ENCODE data around the gene DLX2. TPM values are rescaled to one million over a fixed set of nuclear protein-coding genes. Genes with fewer than 3 reads are reported as not detected.
"Not testable (repeated sequence)": the region's sequence is repeated elsewhere in the genome, so short reads cannot be mapped to it uniquely, and the experiment has no call there.

The DLX2 gene
- not detected for total RNA-seq

DNA sequence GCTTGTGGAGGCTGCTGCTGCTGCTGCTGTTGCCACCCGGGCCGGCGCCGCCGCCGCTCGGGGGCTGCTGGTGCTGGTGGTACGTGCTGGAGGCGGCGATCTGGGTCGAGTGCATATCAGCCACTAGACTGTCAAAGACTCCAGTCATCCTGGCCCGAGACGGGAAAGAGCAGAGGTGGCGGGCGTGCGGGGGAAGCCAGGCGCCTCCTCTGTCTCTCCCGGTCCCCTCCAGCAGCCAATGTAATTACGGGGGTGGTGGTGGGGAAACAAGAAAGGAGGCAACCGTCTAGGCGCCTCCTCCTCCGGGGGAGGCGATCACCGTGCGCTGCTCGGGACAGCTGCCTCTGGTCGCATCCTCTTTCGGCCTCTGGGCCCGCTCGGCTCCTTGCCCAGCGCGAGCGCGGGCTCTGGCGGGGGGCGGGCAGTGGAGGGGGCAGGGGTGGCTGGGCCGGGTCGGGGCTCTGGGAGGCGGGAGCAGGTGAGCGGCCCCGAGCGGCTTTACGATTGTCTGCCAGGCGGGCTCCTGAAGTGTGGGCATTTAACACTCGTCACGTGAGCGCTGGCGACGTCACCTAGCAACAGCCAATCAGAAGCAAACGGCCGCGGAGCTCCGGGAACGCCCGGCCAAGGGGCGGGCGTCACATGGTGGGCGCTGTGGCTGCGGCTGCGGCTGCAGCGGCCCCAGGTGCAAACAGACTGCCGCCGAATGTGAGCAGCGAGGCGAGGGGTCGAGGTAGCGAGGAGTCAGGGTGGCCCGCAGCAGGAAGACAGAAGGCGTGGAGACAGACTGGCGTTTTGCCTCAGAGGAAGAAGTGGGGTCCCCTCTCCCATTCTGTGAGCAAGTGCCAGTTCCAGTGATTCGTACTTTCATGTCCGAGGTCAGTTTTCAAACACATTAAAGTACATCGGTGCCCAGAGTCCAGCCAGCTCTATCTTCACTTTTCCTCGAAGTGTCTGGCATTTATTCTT is at the start of gene DLX2:
Gene DLX2 (minus strand): TSS at position 510 of the 969 bp plus-strand sequence. CDS start 362 bp downstream, at position 148.
- H3K9me3 ChIP-seq = no peaks in the 10 kb centered on the region
- H3K36me3 ChIP-seq = no peaks in the 10 kb centered on the region
- whole genome bisulfite sequencing = 3% methylated on average over 26 of the region's 74 CpGs
- no peak within 1 kb of the TSS for H3K27ac ChIP-seq (replicated peaks in 1 of 4)
- peaks cover 55 to 69% (median 67%) of the 10 kb centered on the region in 4 donors for H3K4me1 ChIP-seq
- peak; percentile 92 for DNase-seq (ENCODE audit: extremely low spot score)
- TF ChIP-seq POLR2AphosphoS5 (IDR thresholded peaks at IDR 0.05) (no peak), EP300 (IDR thresholded peaks at IDR 0.05) (no peak), POLR2A (IDR thresholded peaks at IDR 0.05; ENCODE audit: low read depth) (no peak)
- TF ChIP-seq, protein P1, sequence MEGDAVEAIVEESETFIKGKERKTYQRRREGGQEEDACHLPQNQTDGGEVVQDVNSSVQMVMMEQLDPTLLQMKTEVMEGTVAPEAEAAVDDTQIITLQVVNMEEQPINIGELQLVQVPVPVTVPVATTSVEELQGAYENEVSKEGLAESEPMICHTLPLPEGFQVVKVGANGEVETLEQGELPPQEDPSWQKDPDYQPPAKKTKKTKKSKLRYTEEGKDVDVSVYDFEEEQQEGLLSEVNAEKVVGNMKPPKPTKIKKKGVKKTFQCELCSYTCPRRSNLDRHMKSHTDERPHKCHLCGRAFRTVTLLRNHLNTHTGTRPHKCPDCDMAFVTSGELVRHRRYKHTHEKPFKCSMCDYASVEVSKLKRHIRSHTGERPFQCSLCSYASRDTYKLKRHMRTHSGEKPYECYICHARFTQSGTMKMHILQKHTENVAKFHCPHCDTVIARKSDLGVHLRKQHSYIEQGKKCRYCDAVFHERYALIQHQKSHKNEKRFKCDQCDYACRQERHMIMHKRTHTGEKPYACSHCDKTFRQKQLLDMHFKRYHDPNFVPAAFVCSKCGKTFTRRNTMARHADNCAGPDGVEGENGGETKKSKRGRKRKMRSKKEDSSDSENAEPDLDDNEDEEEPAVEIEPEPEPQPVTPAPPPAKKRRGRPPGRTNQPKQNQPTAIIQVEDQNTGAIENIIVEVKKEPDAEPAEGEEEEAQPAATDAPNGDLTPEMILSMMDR (IDR thresholded peaks at IDR 0.05) = no peak
- H3K4me3 ChIP-seq = peak within 1 kb of the TSS; percentile 50 to 63 (median 54)
- intact Hi-C loops (cut with DNase I) = loop anchor here (5.0 to 10.0 kb wide), 3 partner anchors 290 to 508 kb away; no protein-coding TSS in a partner anchor
- H3K27me3 ChIP-seq = peaks cover 51 to 100% (median 96%) of the 10 kb centered on the region in 4 donors

DNA sequence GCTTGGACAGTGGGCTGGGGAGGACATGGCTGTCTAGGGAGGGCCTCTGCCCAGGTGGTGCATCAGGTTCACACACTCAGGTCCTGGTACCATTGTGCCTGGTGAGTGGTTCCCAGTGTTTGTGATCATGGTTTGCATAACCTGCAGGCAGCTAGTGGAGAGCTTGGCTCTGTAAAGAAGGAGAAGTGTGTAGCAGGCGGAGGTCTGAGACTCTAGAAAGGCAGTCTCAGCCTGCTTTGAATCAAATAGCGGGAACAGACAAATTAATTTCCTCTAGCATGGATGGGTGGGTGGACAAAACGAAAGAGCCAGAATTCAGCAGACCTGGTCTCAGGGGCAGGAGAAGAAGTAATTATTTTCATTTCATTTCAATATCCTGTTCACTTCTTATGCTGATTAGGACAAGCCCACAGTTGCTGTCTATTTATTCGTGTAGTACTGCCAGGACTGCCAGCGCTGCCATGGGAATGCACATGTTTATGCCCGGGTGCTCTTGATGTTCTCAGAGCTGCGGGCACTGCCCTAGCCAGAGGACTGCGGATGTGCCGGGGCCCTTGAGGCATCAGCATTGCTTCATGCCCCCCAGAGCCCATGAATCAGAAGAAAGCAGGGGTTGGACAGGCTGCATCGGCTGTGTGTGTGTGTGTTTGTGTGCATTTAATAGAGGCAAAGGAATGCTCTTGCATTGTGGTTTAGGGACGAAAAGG is 45.4 kb upstream of the DLX2 start:
- 79% methylated on average over 11 of the region's 11 CpGs for WGBS
- no peak for DNase-seq (ENCODE audit: extremely low spot score)
- no peaks in the 10 kb centered on the region for H3K9me3 ChIP-seq

DNA sequence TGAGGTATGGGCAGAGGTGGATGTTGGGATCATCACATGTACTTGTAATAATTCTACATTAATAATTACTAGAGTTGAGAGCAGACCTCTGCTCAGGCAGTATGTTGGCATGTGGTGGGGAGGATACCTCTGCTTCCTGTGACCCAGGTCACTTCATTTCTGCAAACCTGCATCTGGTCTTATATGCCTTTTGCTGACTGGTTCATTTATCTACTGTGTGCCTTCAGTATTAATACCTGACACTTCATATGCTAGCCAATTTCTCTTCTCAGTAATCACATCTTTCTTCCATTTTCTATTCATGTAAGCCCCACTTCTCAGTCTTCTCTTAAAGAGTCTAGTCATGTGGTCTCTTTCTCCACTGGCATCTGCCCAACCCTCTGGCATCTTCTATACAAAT is 41.1 kb upstream of the DLX2 start:
- peaks cover 0 to 22% (median 0%) of the 10 kb centered on the region in 4 donors for H3K27me3 ChIP-seq

More for the DNA sequence above, 45.4 kb upstream of the DLX2 start:
- Histone ChIP-seq H3K4me3 (no peak overlapping the region), H3K27ac (replicated peaks in 1 of 4) (no peak overlapping the region), H3K36me3 (no peaks in the 10 kb centered on the region), H3K4me1 (no peaks in the 10 kb centered on the region), H3K27me3 (peaks cover 0 to 27% (median 0%) of the 10 kb centered on the region in 4 donors)
- intact Hi-C loops (cut with DNase I) = no loop called here
- TF ChIP-seq, protein P1 (IDR thresholded peaks at IDR 0.05) = no peak
- TF ChIP-seq EP300 (IDR thresholded peaks at IDR 0.05) (no peak), POLR2A (IDR thresholded peaks at IDR 0.05; ENCODE audit: low read depth) (no peak), POLR2AphosphoS5 (IDR thresholded peaks at IDR 0.05) (no peak)

DNA sequence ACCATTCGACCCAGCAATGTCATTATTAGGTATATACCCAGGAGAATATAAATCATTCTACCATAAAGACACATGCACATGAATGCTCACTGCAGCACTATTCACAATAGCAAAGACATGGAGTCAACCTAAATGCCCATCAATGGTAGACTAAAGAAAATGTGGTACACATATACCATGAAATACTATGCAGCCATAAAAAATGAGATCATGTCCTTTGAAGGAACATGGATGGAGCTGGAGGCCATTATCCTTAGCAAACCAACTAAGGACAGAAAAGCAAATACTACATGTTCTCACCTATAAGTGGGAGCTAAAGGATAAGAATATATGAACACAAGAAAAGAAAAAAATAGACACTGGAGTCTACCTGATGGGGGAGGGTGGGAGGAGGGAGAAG is 36.0 kb upstream of the DLX2 start:
- H3K9me3 ChIP-seq; DNase-seq (ENCODE audit: extremely low spot score); H3K4me1 ChIP-seq; H3K36me3 ChIP-seq; H3K27ac ChIP-seq (replicated peaks in 1 of 4); H3K4me3 ChIP-seq; H3K27me3 ChIP-seq; intact Hi-C loops (cut with DNase I): not testable (repeated sequence)
- WGBS = 87% methylated on average over 1 of the region's 1 CpG

More for the DNA sequence above, 41.1 kb upstream of the DLX2 start:
- DNase-seq (ENCODE audit: extremely low spot score) = no peak
- Histone ChIP-seq H3K27ac (replicated peaks in 1 of 4) (no peak overlapping the region), H3K4me1 (no peaks in the 10 kb centered on the region), H3K36me3 (no peaks in the 10 kb centered on the region), H3K4me3 (no peak overlapping the region), H3K9me3 (peaks cover 0 to 6% (median 0%) of the 10 kb centered on the region in 4 donors)
- intact Hi-C loops (cut with DNase I) = no loop called here
- TF ChIP-seq, protein P1 (IDR thresholded peaks at IDR 0.05) = no peak

DNA sequence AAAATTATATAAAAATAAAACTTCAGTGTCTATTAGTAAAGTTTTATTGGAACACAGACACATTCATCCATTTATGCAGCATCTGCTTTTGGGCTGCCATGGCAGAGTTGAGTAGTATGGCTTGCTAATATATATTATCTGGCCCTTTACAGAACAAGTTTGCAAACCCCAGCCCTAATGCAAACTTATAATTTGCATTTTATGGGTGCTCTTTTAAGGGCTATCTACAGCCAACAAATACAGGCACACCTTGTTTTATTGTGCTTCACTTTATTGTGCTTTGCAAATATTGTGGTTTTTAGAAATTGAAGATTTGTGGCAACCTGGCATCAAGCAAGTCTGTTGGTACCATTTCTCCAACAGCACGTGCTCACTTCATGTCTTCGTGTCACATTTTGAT is 35.2 kb upstream of the DLX2 start:
- H3K4me1 ChIP-seq = no peaks in the 10 kb centered on the region
- no peaks in the 10 kb centered on the region for H3K27me3 ChIP-seq
- no peaks in the 10 kb centered on the region for H3K36me3 ChIP-seq
- TF ChIP-seq POLR2AphosphoS5 (IDR thresholded peaks at IDR 0.05) = no peak
- TF ChIP-seq EP300 (IDR thresholded peaks at IDR 0.05) = no peak
- no peak for TF ChIP-seq POLR2A (IDR thresholded peaks at IDR 0.05; ENCODE audit: low read depth)
- TF ChIP-seq, protein P1 (IDR thresholded peaks at IDR 0.05) = no peak
- 75% methylated on average over 2 of the region's 2 CpGs for WGBS
- H3K4me3 ChIP-seq = no peak overlapping the region
- no peak for DNase-seq (ENCODE audit: extremely low spot score)
- H3K27ac ChIP-seq (replicated peaks in 1 of 4) = no peak overlapping the region
- peaks cover 0 to 6% (median 0%) of the 10 kb centered on the region in 4 donors for H3K9me3 ChIP-seq
- intact Hi-C loops (cut with DNase I) = no loop called here
